NCI-H446 (cell line): ENCODE measurements around the gene DNAI2.

Source experiments
- DNase-seq, 2 experiments: peaks; one replicate each; lab custom pipeline; 2025; lab: John Stamatoyannopoulos, UW

Gene DNAI2

DNA sequence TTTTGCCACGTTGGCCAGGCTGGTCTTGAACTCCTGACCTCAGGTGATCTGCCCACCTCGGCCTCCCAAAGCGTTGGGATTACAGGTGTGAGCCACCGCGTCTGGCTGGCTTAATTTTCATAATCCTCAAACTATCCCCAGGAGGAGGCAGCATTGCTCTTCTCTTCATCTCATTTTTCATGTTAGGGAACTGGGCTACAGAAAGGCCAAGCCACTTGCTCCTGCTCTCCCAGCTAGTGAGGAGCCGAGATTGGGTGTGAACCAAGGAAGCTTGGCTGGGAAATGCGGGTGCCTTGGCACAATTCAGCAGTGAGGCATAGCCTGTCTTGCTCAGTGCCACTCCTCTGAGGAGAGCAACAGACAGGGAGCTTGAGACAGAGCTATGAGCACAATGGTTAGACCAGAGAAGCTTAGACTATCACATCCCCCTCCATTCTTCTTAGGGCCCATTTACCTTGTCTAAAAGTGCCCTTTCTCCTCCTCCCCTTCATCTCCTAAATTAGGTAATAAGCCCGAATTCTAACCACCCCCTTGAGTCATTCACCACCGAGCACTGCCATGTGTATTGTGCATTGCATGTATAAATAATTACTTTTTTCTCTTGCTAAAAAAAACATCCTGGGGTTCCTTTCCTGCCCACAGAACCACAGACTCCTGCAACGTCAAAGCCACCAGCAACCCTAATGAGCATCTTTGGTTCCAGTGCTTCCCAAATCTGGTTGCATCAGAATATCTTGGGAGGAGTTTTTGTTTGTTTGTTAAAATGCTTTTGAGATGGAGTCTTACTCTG is 32.0 kb downstream of the DNAI2 start:
- peak in 1 of 2 experiments; percentile 32 for DNase-seq

DNA sequence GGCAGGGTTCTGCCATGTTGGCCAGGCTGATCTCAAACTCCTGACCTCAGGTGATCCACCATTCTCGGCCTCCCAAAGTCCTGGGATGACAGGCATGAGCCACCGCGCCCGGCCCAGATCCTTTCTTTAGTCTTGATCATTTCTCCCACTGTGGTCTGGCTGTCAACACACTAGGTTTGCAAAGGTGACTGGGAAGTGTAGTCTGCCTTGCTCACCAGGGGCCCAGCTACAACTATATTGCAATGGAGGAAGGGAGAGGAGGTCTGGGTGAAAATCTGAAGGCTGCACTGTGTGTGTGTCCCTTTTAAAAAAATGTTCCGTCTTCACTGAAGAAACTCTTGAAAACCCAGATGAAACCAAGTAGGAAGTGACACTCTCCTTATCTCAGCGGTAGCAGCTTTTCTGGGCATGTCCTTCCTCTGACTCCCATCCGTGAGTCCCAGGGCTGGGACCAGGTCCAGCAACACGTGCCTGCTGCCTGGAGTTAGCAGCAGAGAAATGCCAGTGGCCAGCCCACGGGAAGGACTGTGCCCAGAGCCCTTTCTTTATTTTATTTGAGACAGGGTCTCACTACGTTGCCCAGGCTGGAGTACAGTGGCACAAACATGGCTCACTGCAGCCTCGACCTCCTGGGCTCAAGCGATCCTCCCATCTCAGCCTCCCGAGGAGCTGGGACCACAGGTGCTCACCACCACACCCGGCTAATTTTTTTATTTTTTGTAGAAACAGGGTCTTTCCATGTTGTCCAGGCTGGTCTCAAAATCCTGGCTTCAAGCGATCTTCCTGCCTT is 34.1 kb downstream of the DNAI2 start:
- no peak for DNase-seq

DNA sequence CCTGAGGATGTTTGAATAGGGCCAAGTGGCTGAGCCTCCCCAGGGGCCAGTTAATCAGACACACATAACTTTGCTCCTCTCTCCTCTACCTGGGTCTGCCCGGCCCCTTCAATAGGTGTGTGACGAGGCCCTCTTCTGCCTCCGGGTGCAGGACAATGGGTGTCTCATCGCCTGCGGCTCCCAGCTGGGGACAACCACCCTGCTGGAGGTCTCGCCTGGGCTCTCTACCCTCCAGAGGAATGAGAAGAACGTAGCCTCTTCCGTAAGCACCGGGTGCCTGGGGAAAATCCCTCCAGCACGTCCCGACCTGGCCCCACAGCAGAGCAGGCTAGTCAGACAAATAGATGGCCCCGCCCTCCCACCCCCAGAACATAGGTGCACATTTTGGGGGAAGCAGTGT is 35.9 kb downstream of the DNAI2 start:
- DNase-seq = no peak

DNA sequence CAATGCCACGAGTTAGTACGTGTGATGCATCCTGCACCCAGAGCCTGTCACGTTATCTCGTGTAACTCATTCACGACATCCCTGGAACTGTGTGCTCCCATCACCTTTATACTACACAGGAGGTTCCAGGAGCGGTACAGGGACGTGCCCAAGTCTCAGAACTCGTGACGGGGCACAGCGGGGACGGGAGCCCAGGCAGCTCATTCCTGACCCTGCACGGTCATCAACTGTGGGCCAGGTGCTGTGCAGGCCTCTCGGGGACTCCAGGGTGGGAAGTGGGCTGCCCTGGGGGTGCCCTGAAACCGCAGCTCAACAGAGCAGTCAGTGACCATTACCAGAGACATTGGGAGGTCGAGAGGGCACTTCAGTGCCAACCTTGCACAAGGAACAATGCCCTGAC is 40.8 kb downstream of the DNAI2 start:
- DNase-seq = no peak

DNA sequence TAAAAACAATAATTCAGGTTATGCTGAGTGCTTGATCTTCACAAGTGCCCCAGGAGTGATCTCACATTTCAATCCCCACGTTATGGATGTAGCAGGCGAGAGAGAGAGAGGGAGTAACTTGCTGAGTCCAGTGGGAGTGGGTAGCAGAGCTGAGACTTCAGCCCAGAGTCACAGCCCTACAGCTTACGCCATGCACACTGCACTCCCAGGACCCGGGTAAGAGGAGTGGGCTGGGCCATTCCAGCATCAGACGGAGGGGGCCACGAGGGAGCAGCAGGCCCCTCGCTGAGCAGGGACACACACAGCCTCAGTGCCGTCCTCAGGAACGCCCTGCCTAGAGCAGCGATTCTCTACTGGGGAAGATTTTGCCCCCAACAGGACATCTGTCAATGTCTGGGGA is 42.2 kb downstream of the DNAI2 start:
- no peak for DNase-seq

DNA sequence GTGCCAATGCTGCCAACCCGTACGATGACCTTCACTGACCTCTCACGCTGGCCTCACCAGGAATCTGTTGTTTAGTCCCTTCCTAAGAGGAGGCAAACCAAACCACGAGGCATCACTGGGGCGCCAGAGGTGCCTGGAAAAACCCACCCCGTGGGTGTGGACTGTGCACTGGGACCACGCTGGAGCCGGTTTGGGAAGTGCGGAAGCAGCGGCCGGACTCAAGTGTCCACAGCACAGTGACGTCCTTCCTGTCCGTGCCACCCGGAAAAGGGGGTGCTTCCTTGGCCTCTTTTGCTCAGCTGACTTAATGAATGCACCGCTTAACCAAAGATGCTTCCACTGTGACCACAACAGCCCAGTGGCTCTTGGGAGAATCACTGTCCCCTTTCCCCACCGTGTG is 43.0 kb downstream of the DNAI2 start:
- DNase-seq = no peak

DNA sequence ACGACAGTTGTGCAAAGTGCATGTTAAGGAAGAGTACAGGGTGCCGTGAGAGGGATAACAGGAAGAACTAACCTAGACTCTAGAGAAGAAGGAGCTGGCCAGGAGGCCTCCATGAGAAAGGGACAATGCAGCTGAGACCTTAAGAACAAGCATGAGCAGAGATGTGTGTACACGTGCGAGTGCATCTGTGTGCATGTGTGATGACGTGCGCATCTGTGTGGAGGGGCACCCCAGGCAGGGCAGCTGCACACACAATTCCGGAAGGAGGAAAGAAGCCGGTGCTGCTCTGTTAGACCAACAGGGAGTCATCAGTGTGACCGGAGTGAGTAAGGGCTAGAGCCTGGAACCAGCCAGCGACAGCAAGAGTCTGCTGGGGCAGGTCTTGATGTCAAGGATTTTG is 44.4 kb downstream of the DNAI2 start:
- no peak for DNase-seq

DNA sequence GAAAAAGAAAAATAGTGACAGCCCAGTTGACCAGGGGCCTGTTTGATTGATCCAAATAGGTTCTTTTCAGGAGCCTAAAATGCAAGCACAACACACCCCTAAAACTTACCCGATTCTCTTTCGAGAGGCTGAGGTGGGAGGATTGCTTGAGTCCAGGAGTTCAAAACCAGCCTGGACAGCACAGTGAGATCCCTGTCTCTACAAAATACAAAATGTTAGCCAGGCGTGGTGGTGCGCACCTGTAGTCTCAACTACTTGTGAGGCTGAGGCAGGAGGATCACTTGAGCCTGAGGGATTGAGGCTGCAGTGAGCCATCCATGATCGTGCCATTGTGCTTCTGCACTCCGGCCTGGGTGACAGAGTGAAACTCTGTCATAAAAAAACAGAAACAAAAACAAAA is 50.5 kb downstream of the DNAI2 start:
- DNase-seq = no peak

DNA sequence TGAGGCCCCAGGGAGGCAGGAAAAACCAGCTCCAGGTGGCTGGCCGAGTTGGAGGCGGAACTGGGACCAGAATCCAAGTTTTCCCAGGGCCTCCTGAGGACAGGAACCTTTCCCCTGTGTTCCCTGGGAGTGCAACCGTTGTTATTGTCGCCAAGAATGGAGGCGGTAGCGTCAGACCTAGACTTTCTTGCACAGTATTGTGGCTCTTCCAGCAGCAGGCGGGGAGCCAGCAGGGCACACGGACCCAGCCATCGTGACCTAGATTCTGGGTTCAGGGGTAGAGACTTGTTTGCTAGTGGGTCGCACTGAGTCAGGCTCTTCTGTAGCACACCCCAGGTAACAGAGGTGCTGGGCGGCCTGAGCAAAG is 51.3 kb downstream of the DNAI2 start:
- DNase-seq = no peak

DNA sequence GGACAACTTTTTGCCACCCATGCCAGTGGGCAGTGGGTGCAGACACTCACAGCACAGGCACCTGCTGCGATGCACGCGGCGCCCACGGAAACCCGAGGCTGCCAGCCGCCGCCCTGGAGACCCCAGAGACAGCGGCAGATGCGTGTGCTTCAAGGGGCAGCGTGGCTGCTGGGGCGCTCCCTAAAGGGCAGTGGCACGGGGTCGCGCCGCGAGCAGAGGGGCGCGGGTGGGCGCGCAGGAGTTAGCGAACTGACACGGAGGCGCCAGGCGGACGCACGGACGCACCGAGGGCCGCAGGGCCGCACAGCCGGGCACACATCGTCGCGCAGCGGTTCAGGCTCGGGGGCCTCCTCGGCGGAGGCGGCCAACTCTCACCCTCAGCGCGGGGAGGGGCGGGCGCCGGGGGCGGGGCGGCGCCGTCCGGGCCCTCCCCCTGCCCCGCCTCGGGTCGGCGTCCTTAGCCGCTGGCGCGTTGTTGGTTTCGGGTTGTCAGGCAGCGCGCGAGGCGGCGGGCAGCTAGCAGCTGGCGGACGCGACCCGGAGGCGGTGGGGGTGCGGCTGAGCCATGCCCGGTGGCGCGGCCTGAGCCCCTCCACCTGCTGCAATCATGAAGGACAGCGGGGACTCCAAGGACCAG is 51.8 kb downstream of the DNAI2 start, which contains the start of gene KIF19:
Gene KIF19 (plus strand): TSS at position 484 of the 637 bp plus-strand sequence. CDS start 124 bp downstream, at position 608.
- no peak for DNase-seq

DNA sequence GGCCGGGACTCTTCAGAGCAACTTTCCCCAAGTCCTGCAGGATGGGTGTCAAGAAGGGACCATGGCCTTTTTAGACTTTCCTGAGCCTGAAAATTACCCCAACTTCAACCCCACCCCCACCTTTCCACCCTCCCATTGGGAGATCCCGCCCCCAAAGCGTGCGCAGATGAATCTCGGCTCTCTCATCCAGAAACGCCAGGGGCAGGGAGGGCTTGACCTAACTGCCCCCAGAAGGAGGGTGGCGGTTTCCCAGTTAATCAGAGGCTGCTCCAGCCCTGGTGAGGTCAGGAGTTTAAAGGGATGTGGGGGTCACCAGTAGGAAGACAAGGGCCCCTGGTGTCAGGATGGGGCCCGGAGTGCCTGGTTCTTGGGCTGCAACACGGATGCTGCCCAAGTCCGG is 52.5 kb downstream of the DNAI2 start:
- DNase-seq = no peak

DNA sequence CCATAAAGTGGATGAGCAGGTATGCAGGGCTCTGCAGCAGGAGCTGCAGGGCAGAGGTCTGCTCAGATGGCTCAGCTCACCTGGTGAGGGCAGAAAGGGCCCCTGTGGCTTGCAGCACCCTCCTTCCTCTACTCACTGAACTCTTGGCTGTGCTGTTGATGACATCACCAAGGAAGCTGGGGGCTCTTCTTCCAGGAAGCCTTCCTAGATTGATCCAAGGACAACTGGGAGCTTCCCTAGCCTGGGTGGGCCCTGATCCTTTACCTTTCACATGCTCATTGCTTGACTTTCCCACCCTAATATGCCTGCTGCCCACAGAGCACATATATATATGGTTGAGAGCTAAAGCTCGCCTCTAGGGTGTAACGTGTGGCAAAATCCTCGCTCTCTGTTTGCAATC is 54.5 kb downstream of the DNAI2 start:
- no peak for DNase-seq

DNA sequence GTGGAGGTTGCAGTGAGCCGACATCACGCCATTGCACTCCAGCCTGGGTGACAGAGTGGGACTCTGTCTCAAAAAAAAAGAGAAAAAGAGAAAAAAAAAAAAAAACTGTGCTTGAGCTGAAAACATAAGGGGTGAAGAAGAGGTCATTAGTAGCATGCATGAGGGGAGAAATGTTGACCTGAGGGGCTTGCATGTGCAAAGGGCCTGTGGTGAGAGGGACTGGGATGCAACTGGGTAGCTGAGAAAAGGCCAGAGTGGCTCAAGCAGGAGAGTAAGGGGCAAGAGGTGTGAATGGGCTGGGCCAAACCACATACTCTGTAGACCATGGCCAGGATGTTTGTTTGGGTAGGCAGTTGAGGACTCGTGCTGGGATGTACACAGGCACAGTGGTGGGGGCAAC is 55.3 kb downstream of the DNAI2 start:
- DNase-seq = no peak

DNA sequence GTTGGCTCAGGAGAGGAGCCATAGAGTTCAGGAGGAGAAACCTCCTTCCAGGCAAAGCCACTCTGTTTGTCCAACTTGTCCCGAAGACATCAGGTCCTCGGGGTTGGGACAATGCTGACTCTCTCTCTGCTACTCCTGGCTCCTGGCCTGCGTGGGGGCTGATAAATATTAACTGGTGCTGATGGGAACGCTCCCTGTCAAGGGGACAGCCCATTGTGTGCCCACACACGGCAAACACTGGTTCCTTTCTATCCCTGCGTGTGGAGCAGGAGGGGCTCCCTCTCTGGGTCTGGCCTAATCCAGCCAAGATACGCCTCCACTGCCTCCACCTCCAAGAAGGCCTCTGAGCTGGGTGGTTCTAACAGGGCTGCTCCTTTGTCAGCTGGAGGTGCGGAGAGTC is 56.4 kb downstream of the DNAI2 start:
- no peak for DNase-seq

DNA sequence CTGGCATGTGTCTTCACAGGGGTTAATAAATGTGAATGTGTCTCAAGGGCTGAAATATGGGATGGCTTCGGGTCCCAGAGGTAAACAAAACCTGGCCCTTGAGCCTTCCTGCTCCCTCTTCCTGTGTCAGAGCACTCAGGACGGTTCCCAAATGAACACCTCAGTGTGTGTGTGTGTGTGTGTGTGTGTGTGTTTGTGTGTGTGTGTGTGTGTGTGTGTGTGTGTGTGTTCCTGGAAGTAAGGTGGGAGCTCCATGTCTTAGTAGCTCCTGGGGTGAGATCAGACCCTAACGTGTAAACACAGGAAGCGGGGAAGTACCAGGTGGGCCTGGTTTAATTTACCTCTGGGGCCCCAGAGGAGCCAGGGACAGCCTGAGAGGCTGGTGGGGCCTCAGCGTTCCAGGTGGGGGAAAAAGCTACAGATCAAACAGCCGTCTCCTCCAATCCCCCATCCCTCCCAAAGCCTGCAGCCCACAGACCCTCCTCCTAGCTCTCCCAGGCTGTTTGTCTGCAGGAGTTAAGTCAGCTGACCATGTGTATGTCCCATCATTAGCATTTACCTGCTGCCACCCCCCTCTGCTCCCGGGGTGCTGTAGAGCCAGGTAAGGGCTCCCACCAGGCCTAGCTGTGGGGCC is 58.1 kb downstream of the DNAI2 start:
- no peak for DNase-seq

DNA sequence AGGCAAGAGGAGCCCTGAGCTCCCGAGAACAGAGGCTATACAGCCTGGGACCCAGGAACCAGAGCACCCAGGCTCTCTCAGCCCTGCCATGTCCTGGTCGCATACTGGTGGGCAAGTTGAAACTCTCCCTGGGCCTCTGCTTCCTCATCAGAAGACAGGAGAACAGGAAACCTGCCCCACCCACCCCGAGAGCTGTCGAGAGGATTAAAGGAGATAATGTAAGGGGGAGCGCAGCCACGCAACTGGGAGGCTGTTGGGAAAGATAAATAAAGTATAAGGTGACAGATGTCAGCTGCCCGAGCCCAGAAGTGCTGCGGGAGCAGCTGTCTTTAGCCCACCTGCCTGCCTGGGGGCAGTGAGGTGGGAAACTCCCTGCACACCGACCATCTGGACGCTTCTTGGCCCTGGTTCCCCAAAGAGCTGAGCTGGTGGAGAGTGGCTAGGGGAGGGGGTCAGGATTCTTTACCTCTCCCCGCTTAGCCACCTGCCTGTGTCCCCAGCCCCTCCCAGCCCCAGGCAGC is 58.8 kb downstream of the DNAI2 start:
- no peak for DNase-seq

DNA sequence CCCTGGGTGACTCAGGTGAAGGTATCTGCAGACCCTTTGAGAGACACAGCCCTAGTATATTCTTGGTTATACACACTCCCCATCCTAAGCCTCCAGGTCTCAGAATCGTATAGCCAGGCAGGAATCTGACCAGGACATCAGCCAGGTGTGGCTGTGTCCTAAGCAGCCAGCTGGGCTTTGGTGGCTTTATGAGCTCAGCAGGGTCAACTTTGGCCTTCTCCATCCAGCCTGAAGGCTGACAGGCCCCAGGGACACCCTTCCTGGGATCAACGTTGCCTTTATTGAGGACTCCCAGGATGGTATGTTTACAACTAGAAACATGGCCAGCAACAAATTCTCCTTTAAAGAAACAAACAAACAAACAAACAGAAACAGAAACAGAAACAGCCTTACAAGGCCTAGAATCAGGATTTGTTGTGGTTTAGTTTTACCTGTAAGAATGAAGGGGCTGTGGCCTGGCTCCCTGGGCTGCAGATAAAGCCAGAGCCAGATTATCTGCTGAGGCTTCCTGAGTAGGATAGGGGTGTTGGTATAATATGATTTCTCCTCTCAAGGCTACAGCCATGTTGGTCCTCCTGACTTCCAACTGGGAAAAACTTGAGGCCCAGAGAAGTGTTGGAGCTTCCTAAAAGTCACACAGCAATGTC is 60.5 kb downstream of the DNAI2 start:
- DNase-seq = no peak

DNA sequence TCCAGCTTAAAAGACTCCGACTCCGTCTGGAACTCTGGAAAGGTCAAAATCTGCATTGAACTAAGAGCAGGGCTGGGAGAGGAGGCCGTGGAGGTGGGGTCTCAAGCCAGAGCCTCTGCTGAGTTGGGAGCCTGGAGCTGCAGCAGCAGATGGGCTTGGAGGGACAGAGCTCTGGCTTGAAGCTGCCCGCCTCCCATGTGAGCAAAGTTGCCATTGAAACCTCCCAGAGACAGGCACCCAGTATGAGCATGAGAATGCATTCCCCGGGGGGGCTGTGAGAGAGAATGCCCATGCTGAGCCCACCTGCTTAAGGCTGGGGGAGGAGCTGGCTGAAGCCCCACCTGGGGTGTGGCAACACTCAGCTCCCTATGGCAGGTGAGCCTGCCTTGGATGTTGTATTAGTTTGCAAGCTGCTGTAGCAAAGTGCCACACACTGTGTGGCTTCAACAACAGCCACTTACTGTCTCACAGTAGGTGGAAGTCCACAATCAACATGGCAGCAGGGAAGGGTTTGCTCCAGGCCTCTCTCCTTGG is 61.6 kb downstream of the DNAI2 start:
- DNase-seq = no peak

DNA sequence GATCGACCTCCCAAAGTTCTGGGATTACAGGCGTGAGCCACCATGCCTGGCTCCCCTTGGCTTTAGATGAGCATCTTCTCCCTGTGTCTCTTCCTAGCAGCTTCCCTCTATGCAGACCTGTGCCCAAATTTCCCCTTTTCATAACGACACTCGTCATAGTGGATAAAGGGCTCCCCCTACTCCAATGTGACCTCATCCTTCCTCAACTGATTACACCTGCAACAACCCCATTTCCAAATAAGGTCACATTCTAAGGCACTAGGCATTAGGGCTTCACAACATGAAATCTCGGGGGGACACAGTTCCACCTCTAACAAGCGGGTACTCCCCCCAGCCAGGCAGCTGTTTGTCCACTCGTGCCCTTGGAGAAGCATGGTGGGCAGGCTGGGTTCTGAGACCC is 62.3 kb downstream of the DNAI2 start:
- no peak for DNase-seq

DNA sequence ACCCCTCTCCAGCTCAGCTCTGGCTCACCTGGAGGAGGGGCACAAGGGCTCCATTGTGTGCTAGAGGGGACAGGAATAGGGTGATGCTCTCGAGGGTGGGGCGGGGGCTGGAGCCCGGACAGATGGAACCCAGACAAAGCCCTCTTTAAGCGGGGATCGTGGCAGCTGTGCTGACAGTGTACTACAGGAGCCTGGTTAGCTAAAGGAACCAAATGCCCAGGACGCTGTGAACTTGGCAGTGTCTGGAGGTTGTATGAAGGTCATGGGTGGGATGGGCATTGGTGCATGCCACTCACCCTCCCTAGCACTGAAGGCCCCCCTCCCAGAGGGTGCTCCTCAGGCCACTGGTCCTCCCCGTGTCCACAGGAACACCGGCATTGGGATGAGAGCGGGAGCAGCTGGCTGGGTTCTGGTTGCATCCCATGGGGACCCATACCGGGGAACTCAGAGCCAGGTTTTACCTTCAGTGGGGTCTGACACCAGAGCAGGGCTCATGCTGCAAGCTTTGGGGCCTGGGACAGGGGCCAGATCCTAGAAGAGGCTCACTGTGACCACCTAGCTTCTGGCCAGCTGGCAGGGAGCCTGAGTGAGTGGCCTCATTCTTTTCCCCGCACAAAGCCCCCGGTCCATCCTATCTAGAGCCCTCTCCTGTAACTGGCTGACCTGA is 63.9 kb downstream of the DNAI2 start:
- DNase-seq = no peak
